Neural cell (in vitro differentiated cells): Measurements from ENCODE around the gene IQSEC1.

ENCODE experiments used
- EP300 ChIP-seq: fragments of 450-650 bp; conservative IDR thresholded peaks from 2 replicates; pipeline ENCODE4 v1.6.1; 2014; ENCODE audit warnings: antibody characterized with exemption, mild to moderate bottlenecking, moderate library complexity; ENCODE audit not compliant: poor library complexity, severe bottlenecking
- EZH2 ChIP-seq: fragments of 200-600, 300-800 bp; shearing (Covaris generic), sonication (generic); IDR thresholded peaks from 2 replicates; pipeline ENCODE4 v1.6.1; 2014; ENCODE audit warnings: antibody characterized with exemption, low read length, borderline replicate concordance, mild to moderate bottlenecking; ENCODE audit not compliant: insufficient read depth, poor library complexity, severe bottlenecking
- MXI1 ChIP-seq: fragments of 450-650 bp; conservative IDR thresholded peaks from 2 replicates; pipeline ENCODE4 v1.6.1; 2014; ENCODE audit warnings: antibody characterized with exemption, mild to moderate bottlenecking; ENCODE audit not compliant: poor library complexity, severe bottlenecking
- POLR2AphosphoS5 ChIP-seq: IDR thresholded peaks from 2 replicates; pipeline ENCODE4 v1.6.1; 2012
- RAD21 ChIP-seq: fragments of 450-650 bp; conservative IDR thresholded peaks from 2 replicates; pipeline ENCODE4 v1.6.1; 2014; ENCODE audit warnings: antibody characterized with exemption, mild to moderate bottlenecking, moderate library complexity
- SMC3 ChIP-seq: fragments of 450-650 bp; conservative IDR thresholded peaks from 2 replicates; pipeline ENCODE4 v1.6.1; 2014; ENCODE audit warnings: antibody characterized with exemption, mild to moderate bottlenecking, moderate library complexity; ENCODE audit not compliant: poor library complexity
- TAF1 ChIP-seq: IDR thresholded peaks from 2 replicates; pipeline ENCODE4 v1.6.1; 2012; ENCODE audit warnings: low read depth
- TF ChIP-seq, protein P1 (sequence below): fragments of 450-650 bp; IDR thresholded peaks from 2 replicates; pipeline ENCODE4 v1.5.1; 2014; ENCODE audit warnings: antibody characterized with exemption, mild to moderate bottlenecking, moderate library complexity; ENCODE audit not compliant: poor library complexity, severe bottlenecking
- TF ChIP-seq, protein P2 (sequence below): IDR thresholded peaks from 2 replicates; pipeline ENCODE4 v1.6.1; 2012; ENCODE audit warnings: borderline replicate concordance

DNA sequence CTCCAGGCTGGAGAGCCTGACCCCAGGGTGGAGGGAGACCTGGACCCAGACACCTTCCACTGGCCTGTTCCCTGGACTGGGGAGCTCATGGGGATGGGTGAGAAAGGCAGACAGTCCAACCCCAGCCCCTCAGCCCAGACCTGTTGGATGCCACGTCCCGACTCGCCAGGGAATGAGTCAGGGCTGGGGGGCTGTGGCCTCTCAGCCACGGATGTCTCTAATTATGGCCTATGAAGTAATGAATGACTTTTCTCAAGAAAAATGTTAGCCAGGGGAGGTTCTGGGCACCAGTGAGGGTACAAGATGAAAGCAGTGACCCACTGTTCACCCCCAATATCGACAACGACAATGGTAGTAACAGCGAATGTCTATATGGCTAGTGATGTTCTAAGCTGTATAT is 124.9 kb downstream of the IQSEC1 start:
- TF ChIP-seq, protein P1, sequence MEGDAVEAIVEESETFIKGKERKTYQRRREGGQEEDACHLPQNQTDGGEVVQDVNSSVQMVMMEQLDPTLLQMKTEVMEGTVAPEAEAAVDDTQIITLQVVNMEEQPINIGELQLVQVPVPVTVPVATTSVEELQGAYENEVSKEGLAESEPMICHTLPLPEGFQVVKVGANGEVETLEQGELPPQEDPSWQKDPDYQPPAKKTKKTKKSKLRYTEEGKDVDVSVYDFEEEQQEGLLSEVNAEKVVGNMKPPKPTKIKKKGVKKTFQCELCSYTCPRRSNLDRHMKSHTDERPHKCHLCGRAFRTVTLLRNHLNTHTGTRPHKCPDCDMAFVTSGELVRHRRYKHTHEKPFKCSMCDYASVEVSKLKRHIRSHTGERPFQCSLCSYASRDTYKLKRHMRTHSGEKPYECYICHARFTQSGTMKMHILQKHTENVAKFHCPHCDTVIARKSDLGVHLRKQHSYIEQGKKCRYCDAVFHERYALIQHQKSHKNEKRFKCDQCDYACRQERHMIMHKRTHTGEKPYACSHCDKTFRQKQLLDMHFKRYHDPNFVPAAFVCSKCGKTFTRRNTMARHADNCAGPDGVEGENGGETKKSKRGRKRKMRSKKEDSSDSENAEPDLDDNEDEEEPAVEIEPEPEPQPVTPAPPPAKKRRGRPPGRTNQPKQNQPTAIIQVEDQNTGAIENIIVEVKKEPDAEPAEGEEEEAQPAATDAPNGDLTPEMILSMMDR = no peak
- TF ChIP-seq EP300 (no peak), RAD21 (no peak), EZH2 (no peak), MXI1 (no peak), POLR2AphosphoS5 (no peak), TAF1 (no peak), SMC3 (no peak)
- TF ChIP-seq, protein P2, sequence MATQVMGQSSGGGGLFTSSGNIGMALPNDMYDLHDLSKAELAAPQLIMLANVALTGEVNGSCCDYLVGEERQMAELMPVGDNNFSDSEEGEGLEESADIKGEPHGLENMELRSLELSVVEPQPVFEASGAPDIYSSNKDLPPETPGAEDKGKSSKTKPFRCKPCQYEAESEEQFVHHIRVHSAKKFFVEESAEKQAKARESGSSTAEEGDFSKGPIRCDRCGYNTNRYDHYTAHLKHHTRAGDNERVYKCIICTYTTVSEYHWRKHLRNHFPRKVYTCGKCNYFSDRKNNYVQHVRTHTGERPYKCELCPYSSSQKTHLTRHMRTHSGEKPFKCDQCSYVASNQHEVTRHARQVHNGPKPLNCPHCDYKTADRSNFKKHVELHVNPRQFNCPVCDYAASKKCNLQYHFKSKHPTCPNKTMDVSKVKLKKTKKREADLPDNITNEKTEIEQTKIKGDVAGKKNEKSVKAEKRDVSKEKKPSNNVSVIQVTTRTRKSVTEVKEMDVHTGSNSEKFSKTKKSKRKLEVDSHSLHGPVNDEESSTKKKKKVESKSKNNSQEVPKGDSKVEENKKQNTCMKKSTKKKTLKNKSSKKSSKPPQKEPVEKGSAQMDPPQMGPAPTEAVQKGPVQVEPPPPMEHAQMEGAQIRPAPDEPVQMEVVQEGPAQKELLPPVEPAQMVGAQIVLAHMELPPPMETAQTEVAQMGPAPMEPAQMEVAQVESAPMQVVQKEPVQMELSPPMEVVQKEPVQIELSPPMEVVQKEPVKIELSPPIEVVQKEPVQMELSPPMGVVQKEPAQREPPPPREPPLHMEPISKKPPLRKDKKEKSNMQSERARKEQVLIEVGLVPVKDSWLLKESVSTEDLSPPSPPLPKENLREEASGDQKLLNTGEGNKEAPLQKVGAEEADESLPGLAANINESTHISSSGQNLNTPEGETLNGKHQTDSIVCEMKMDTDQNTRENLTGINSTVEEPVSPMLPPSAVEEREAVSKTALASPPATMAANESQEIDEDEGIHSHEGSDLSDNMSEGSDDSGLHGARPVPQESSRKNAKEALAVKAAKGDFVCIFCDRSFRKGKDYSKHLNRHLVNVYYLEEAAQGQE = no peak
